Tibial nerve (tissue), 4 donors: ENCODE measurements around the gene PIEZO1. TPM values are rescaled to one million over a fixed set of nuclear protein-coding genes. Genes with fewer than 3 reads are reported as not detected.

Experiments
- DNase-seq, 2 donors: peaks; one replicate each; pipeline ENCODE4 v3.0.0-alpha.2; 2019; ENCODE audit warnings: low spot score in 2 of 2
- H3K27ac ChIP-seq, 4 donors: fragments of 200-600 bp; sonication (generic) in 3 of 4; one replicate each; pipeline ENCODE4 v1.5.1; 2017 to 2019; ENCODE audit warnings: mild to moderate bottlenecking in 1 of 4
- H3K27me3 ChIP-seq, 2 donors: fragments of 200-600 bp; sonication (generic) in 1 of 2; one replicate each; pipeline versions ENCODE4 v1.5.1 to v1.6.0; 2017 to 2019
- H3K36me3 ChIP-seq, 3 donors: fragments of 200-600 bp; sonication (generic); one replicate each; pipeline ENCODE4 v1.5.1; 2018 to 2019
- H3K4me1 ChIP-seq, 4 donors: fragments of 200-600 bp; sonication (generic) in 3 of 4; one replicate each; pipeline ENCODE4 v1.5.1; 2017 to 2019
- H3K4me3 ChIP-seq, 4 donors: fragments of 200-600 bp; sonication (generic) in 3 of 4; one replicate each; pipeline ENCODE4 v1.5.1; 2017 to 2019; ENCODE audit warnings: mild to moderate bottlenecking in 1 of 4, moderate library complexity in 1 of 4
- H3K9me3 ChIP-seq, 4 donors: fragments of 200-600 bp; sonication (generic) in 3 of 4; one replicate each; pipeline ENCODE4 v1.5.1; 2017 to 2019
- EP300 ChIP-seq, 2 donors: sonication (generic); formaldehyde crosslinking; IDR thresholded peaks; one replicate each; pipeline ENCODE4 v1.6.1; 2017; ENCODE audit warnings: antibody characterized with exemption in 2 of 2, mild to moderate bottlenecking in 1 of 2
- POLR2A ChIP-seq, 2 donors: fragments of 450-650 bp; IDR thresholded peaks; one replicate each; pipeline ENCODE4 v1.6.1; 2017; ENCODE audit warnings: antibody characterized with exemption in 2 of 2, mild to moderate bottlenecking in 2 of 2, moderate library complexity in 2 of 2
- WGBS, 2 donors: methylation state at CpG; one replicate each; pipeline ENCODE4 v1.1.5; 2018; 5-methylcytosine and 5-hydroxymethylcytosine counted together
- total RNA-seq, 4 donors: library from RNA; depleted of rRNA; stranded (reverse); fragments of >200 nt; gene quantifications; one replicate each; pipeline ENCODE4 v1.1.0, GENCODE V29; 2016
- TF ChIP-seq, protein P1 (sequence below), 5 experiments: fragments of 200-600 bp in 3 of 5; fragments of 450-650 bp in 2 of 5; sonication (generic) in 3 of 5; IDR thresholded peaks; one replicate each; pipeline ENCODE4 v1.5.1; 2016 to 2019; ENCODE audit warnings: antibody characterized with exemption in 5 of 5, mild to moderate bottlenecking in 3 of 5, moderate library complexity in 2 of 5

The PIEZO1 gene
- total RNA-seq, 4 donors from 2014 or later, result 90.5 to 309 (median 165) TPM

DNA sequence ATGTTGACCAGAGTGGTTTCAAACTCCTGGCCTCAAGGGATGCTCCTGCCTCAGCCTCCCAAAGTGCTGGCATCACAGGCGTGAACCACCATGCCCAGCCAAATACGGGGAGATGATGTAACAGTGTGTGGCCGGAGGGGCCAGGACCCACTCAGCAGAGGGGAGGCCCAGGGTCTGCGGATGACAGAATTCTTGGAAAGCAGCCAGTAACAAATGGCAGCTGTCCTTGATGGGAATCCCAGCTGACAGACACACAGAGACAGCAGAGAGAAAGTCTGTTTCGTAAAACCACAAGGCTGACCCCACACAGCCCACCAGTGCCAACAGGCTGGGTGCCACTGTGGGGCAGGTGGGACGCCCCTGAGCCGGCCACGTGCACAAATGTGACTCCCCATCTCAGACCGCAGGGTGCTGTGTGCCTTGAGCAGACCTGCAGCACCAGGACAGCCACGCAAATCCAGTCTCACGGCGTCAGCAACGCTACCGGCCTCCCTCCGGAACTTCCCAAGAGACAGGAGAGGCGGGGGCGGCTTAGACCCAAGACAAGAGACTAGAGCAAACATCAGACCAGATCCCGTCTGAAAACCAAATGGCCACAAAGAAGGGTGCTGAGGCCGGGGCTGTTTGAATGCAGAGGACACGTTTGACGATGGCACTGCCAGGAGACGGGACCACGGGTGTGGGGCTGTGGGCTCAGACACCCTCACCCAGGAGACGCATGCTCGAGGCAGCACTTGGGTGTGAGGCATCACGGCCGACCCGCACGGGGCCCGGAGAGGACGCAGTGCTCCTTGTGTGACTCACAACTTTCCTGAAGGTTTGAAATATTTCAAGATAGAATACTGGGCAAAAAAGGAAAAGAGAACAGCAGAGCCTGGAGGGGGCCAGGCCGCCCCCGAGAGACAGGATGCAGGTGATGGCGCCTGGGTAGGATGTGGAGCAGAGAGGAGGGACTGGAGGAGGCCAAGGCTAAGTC is 54.1 kb downstream of the PIEZO1 start:
- H3K9me3 ChIP-seq, result no peaks in the 10 kb centered on the region
- no peak for DNase-seq
- no peaks in the 10 kb centered on the region for H3K4me1 ChIP-seq
- H3K27me3 ChIP-seq, result no peaks in the 10 kb centered on the region
- H3K36me3 ChIP-seq, result peaks cover 0 to 87% (median 17%) of the 10 kb centered on the region in 3 donors
- H3K4me3 ChIP-seq, result no peak overlapping the region
- TF ChIP-seq EP300 (IDR thresholded peaks at IDR 0.05), result no peak
- TF ChIP-seq, protein P1, sequence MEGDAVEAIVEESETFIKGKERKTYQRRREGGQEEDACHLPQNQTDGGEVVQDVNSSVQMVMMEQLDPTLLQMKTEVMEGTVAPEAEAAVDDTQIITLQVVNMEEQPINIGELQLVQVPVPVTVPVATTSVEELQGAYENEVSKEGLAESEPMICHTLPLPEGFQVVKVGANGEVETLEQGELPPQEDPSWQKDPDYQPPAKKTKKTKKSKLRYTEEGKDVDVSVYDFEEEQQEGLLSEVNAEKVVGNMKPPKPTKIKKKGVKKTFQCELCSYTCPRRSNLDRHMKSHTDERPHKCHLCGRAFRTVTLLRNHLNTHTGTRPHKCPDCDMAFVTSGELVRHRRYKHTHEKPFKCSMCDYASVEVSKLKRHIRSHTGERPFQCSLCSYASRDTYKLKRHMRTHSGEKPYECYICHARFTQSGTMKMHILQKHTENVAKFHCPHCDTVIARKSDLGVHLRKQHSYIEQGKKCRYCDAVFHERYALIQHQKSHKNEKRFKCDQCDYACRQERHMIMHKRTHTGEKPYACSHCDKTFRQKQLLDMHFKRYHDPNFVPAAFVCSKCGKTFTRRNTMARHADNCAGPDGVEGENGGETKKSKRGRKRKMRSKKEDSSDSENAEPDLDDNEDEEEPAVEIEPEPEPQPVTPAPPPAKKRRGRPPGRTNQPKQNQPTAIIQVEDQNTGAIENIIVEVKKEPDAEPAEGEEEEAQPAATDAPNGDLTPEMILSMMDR (IDR thresholded peaks at IDR 0.05), result no peak
- no peak for TF ChIP-seq POLR2A (IDR thresholded peaks at IDR 0.05)
- WGBS, 2 donors, result 76 to 79% methylated on average over 30 to 34 of the region's 34 CpGs
- no peak overlapping the region for H3K27ac ChIP-seq

DNA sequence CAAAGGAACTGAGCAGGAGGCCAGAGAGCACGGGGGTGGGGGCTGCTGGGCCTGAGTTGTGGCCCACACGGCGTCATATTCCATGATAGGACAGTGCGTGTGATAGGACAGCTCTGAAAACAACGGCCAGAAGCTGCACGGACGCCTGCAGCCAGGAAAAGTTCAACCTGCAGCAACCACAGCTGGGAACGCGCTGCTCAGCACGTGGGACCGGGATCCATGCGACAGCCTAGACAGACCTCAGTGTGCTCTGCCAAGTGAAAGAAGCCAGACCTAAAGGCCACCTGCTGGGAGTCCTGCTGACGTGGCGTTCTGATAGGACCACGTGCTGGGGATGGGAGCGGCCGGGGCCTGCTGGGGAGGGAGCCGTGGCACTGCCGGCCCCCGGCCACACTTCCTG is 57.1 kb downstream of the PIEZO1 start:
- TF ChIP-seq, protein P1 (IDR thresholded peaks at IDR 0.05), result no peak
- TF ChIP-seq EP300 (IDR thresholded peaks at IDR 0.05), result no peak
- TF ChIP-seq POLR2A (IDR thresholded peaks at IDR 0.05), result no peak
- no peak overlapping the region for H3K27ac ChIP-seq
- WGBS, 2 donors, result 64 to 69% methylated on average over 20 of the region's 20 CpGs
- H3K27me3 ChIP-seq, result no peaks in the 10 kb centered on the region
- H3K4me1 ChIP-seq, result no peaks in the 10 kb centered on the region
- H3K36me3 ChIP-seq, result peaks cover 0 to 87% (median 18%) of the 10 kb centered on the region in 3 donors
- H3K4me3 ChIP-seq, result no peak overlapping the region
- no peak for DNase-seq
- no peaks in the 10 kb centered on the region for H3K9me3 ChIP-seq

DNA sequence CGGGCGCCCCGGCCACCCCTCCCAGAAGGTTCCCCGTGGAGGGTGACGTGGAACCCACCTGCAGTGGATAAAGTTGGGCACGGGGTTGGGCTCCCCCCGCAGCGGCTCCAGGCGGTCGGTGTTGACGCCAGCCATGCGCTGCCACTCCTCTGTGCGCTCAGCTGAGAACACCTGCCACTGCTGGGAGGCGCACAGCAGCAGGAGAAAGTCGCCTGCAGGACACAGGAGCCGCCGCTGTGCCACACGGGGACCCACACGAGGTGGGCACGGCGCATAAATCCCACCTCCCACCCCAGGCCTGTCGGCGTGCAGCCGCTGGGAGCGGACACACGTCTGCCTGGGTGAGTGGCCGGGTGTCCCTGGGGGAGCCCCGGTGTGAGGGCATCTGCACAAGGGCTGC is 58.0 kb downstream of the PIEZO1 start:
- Histone ChIP-seq H3K4me3 (no peak overlapping the region), H3K4me1 (no peaks in the 10 kb centered on the region), H3K9me3 (no peaks in the 10 kb centered on the region), H3K36me3 (peaks cover 0 to 87% (median 27%) of the 10 kb centered on the region in 3 donors), H3K27me3 (no peaks in the 10 kb centered on the region), H3K27ac (no peak overlapping the region)
- no peak for TF ChIP-seq EP300 (IDR thresholded peaks at IDR 0.05)
- TF ChIP-seq, protein P1 (IDR thresholded peaks at IDR 0.05), result no peak
- no peak for TF ChIP-seq POLR2A (IDR thresholded peaks at IDR 0.05)
- DNase-seq, result no peak
- 89 to 91% methylated on average over 17 to 22 of the region's 28 CpGs for WGBS, 2 donors

DNA sequence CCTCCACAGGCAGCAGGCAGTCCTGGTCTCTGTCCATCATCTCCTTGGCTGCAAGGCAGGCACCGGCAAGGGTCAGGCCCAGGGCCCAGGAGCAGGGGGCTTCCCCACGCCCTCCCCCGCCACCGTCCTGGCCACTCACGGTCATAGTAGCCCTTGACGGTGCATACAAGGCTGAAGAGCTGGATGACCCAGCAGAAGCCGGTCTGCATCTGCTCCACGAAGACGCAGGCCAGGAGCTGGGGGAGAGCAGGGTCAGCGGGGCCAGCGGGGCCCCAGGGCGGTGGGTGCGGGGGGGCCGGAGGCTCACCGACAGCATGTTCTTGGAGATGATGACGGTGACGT is 58.6 kb downstream of the PIEZO1 start:
- Histone ChIP-seq H3K9me3 (no peaks in the 10 kb centered on the region), H3K36me3 (peaks cover 1 to 87% (median 32%) of the 10 kb centered on the region in 3 donors), H3K4me3 (no peak overlapping the region), H3K27ac (no peak overlapping the region), H3K27me3 (no peaks in the 10 kb centered on the region), H3K4me1 (no peaks in the 10 kb centered on the region)
- no peak for TF ChIP-seq EP300 (IDR thresholded peaks at IDR 0.05)
- no peak for TF ChIP-seq POLR2A (IDR thresholded peaks at IDR 0.05)
- TF ChIP-seq, protein P1 (IDR thresholded peaks at IDR 0.05), result no peak
- WGBS, 2 donors, result 80 to 85% methylated on average over 9 to 16 of the region's 17 CpGs
- no peak for DNase-seq
